ENCODE measurements around the gene BRIP1.

DNA sequence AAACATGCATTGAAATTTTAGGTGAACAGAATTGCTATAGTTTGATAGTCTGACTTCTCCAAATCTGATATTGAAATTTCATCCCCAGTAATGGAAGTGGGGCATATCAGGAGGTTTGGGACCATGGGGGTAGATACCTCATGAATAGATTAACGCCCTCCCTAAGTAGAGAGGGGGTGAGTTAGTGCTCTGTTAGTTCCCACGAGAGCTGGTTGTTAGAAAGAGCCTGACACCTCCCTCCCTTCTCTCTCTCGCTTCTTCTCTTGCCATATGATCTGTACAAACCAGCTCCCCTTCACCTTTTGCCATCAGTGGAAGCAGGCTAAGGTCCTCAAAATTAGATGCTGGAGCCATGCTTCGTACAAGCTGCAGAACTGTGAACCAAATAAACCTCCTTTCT, 78.8 kb downstream of the BRIP1 start:
- TF ChIP-seq, protein P1, sequence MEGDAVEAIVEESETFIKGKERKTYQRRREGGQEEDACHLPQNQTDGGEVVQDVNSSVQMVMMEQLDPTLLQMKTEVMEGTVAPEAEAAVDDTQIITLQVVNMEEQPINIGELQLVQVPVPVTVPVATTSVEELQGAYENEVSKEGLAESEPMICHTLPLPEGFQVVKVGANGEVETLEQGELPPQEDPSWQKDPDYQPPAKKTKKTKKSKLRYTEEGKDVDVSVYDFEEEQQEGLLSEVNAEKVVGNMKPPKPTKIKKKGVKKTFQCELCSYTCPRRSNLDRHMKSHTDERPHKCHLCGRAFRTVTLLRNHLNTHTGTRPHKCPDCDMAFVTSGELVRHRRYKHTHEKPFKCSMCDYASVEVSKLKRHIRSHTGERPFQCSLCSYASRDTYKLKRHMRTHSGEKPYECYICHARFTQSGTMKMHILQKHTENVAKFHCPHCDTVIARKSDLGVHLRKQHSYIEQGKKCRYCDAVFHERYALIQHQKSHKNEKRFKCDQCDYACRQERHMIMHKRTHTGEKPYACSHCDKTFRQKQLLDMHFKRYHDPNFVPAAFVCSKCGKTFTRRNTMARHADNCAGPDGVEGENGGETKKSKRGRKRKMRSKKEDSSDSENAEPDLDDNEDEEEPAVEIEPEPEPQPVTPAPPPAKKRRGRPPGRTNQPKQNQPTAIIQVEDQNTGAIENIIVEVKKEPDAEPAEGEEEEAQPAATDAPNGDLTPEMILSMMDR (IDR thresholded peaks at IDR 0.05 in 8 of 11, conservative IDR thresholded peaks at IDR 0.05 in 3 of 11): no peak
- TF ChIP-seq POLR2A (IDR thresholded peaks at IDR 0.05): no peak
